Endothelial cell of umbilical vein (primary cell): ENCODE data around the gene NT5DC2. TPM values are rescaled to one million over a fixed set of nuclear protein-coding genes. Genes with fewer than 3 reads are reported as not detected.

Experiments used
- BruUV-seq: library from RNA; stranded (reverse); fragments of 400-500 nt; replicated peaks from 2 replicates; lab custom pipeline; 2021; lab: Mats Ljungman, UMichigan
- CTCF ChIA-PET: fragments of 300-600, 350-600 bp; sonication (Branson Sonifier 250); formaldehyde crosslinking; loops from one replicate; lab custom pipeline; 2021; ENCODE audit warnings: antibody characterized with exemption, inconsistent platforms; lab: Charles Lee
- POLR2A ChIA-PET: fragments of 300-600, 350-600 bp; sonication (Branson Sonifier 250); formaldehyde crosslinking; loops from one replicate; lab custom pipeline; 2021; ENCODE audit warnings: antibody characterized with exemption, inconsistent platforms; lab: Charles Lee
- DNase-seq: peaks from one replicate; pipeline ENCODE4 v3.0.0-alpha.2; 2011; ENCODE audit warnings: low read depth, low spot score
- FAIRE-seq: peaks from 2 replicates; lab custom pipeline; 2011; peaks lifted over from hg19 to GRCh38; lab: Jason Lieb, UNC
- H2AFZ ChIP-seq: 2 replicates; pipeline ENCODE4 v1.6.0; 2012; ENCODE audit warnings: low read depth, low read length, control low read depth, inconsistent platforms
- H3K27ac ChIP-seq: 2 replicates; pipeline ENCODE4 v1.5.1; 2011; ENCODE audit warnings: low read depth, mild to moderate bottlenecking, control low read depth, low read length, moderate library complexity; ENCODE audit not compliant: insufficient read depth
- H3K27me3 ChIP-seq, 2 experiments: 2 replicates each; pipeline versions ENCODE4 v1.6.0 to v1.6.1; 2011; ENCODE audit warnings: low read length in 2 of 2, mixed read lengths in 1 of 2; ENCODE audit not compliant: control insufficient read depth in 2 of 2, insufficient read depth in 2 of 2
- H3K36me3 ChIP-seq, 2 experiments: 2 replicates in 1 of 2; 3 replicates in 1 of 2; pipeline ENCODE4 v1.5.1; 2011; ENCODE audit warnings: low read length in 2 of 2, mild to moderate bottlenecking in 1 of 2, moderate library complexity in 1 of 2; ENCODE audit not compliant: control insufficient read depth in 2 of 2, insufficient read depth in 2 of 2; ENCODE audit errors: extremely low read depth in 1 of 2
- H3K4me1 ChIP-seq: 3 replicates; pipeline ENCODE4 v1.5.1; 2011; ENCODE audit warnings: mild to moderate bottlenecking, low read length; ENCODE audit not compliant: control insufficient read depth, insufficient read depth; ENCODE audit errors: extremely low read depth
- H3K4me2 ChIP-seq: 2 replicates; pipeline ENCODE4 v1.6.1; 2011; ENCODE audit warnings: low read length, control low read depth, mixed read lengths; ENCODE audit not compliant: insufficient read depth
- H3K4me3 ChIP-seq, 3 experiments: fragments of 200-600 bp in 1 of 3; sonication (generic), shearing (Covaris generic) in 1 of 3; replicated peaks in 1 of 3; 2 replicates each; pipeline ENCODE4 v1.5.1; 2011 to 2016; ENCODE audit warnings: control low read depth in 3 of 3, low read length in 3 of 3, mild to moderate bottlenecking in 2 of 3, inconsistent platforms in 1 of 3, low read depth in 1 of 3, moderate library complexity in 1 of 3; ENCODE audit not compliant: insufficient read depth in 1 of 3
- H3K79me2 ChIP-seq: 2 replicates; pipeline ENCODE4 v1.6.0; 2012; ENCODE audit warnings: low read length, inconsistent platforms; ENCODE audit not compliant: control insufficient read depth, insufficient read depth
- H3K9ac ChIP-seq: replicated peaks from 2 replicates; pipeline ENCODE3; 2011; ENCODE audit warnings: low read length, control low read depth; ENCODE audit not compliant: insufficient read depth; ENCODE audit errors: extremely low read depth
- H3K9me1 ChIP-seq: replicated peaks from 3 replicates; pipeline ENCODE4 v1.6.0; 2011; ENCODE audit warnings: mild to moderate bottlenecking, low read length; ENCODE audit not compliant: control insufficient read depth, insufficient read depth; ENCODE audit errors: extremely low read depth
- H3K9me3 ChIP-seq: replicated peaks from 2 replicates; pipeline ENCODE4 v1.5.1; 2012; ENCODE audit warnings: low read length, inconsistent platforms; ENCODE audit not compliant: control insufficient read depth, insufficient read depth
- H4K20me1 ChIP-seq: replicated peaks from 2 replicates; pipeline ENCODE3; 2011; ENCODE audit warnings: mild to moderate bottlenecking, low read length; ENCODE audit not compliant: control insufficient read depth, insufficient read depth; ENCODE audit errors: extremely low read depth
- EZH2 ChIP-seq: IDR thresholded peaks from 2 replicates; pipeline ENCODE4 v1.6.1; 2012; ENCODE audit warnings: borderline replicate concordance, low read depth, mild to moderate bottlenecking, moderate library complexity, low read length, inconsistent platforms; ENCODE audit not compliant: severe bottlenecking
- FOS ChIP-seq: IDR thresholded peaks from 2 replicates; pipeline ENCODE4 v1.6.1; 2011; ENCODE audit warnings: mild to moderate bottlenecking, low read length, moderate library complexity, borderline replicate concordance; ENCODE audit not compliant: insufficient read depth
- GATA2 ChIP-seq: IDR thresholded peaks from 2 replicates; pipeline ENCODE4 v1.7.0; 2011; ENCODE audit warnings: low read depth, mild to moderate bottlenecking, moderate library complexity, mixed read lengths, low read length; ENCODE audit not compliant: insufficient read length, insufficient read depth
- JUN ChIP-seq: IDR thresholded peaks from 2 replicates; pipeline ENCODE4 v1.6.1; 2011; ENCODE audit warnings: borderline replicate concordance, low read depth; ENCODE audit not compliant: insufficient read length, insufficient read depth
- MAX ChIP-seq: IDR thresholded peaks from 2 replicates; pipeline ENCODE4 v1.6.1; 2011; ENCODE audit not compliant: insufficient read depth, insufficient read length
- MYC ChIP-seq: IDR thresholded peaks from one replicate; pipeline ENCODE4 v1.6.1; 2011; ENCODE audit warnings: mild to moderate bottlenecking, low read depth, low read length
- POLR2A ChIP-seq: IDR thresholded peaks from 2 replicates; pipeline ENCODE4 v1.6.1; 2012; ENCODE audit warnings: low read depth, mild to moderate bottlenecking, control low read depth, low read length
- POLR2AphosphoS5 ChIP-seq: IDR thresholded peaks from 2 replicates; pipeline ENCODE4 v1.6.1; 2012; ENCODE audit warnings: low read depth, mild to moderate bottlenecking, control low read depth, low read length, moderate library complexity; ENCODE audit not compliant: insufficient read depth
- dilution Hi-C: fragments of 300-500 bp; cut with MboI; formaldehyde crosslinking; loops from one replicate; pipeline ENCODE4 v1.15.0; 2019; ENCODE audit warnings: low sequenced_read_pairs; ENCODE audit not compliant: extremely low pct_ligation_motif_present
- intact Hi-C: fragments of 100-400 bp; cut with micrococcal nuclease; formaldehyde crosslinking; loops from one replicate; pipeline ENCODE4 v1.10.0; 2022
- polyA plus RNA-seq, 4 experiments: library from polyadenylated mRNA; depleted of rRNA in 3 of 4; stranded (reverse) in 3 of 4; unstranded in 1 of 4; fragments of >200 nt; gene quantifications; 2 replicates each; pipeline versions ENCODE4 v1.2.1 to v1.2.3, GENCODE V29; 2011 to 2012; ENCODE audit warnings: missing spikeins in 1 of 4
- total RNA-seq: library from RNA; stranded (reverse); gene quantifications from 2 replicates; pipeline ENCODE4 v1.2.3, GENCODE V29; 2021
- TF ChIP-seq, protein P1 (sequence below), 2 donors: IDR thresholded peaks; 1 replicate in 1 of 2; 2 replicates in 1 of 2; pipeline ENCODE4 v1.5.1; 2011; ENCODE audit warnings: low read length in 2 of 2, mild to moderate bottlenecking in 2 of 2, moderate library complexity in 2 of 2, control low read depth in 1 of 2, inconsistent platforms in 1 of 2, low read depth in 1 of 2; ENCODE audit not compliant: insufficient read depth in 1 of 2; ENCODE audit errors: extremely low read depth in 1 of 2

NT5DC2 gene
- total and polyA plus RNA-seq, 2 donors (not counting 3 experiments of a cell fraction or from before 2014, with no cell fraction given) = 298 to 402 TPM

- Histone ChIP-seq H3K4me2 (no peak overlapping the region), H3K9me1 (no peaks in the 10 kb centered on the region), H3K9ac (no peak overlapping the region), H3K9me3 (no peaks in the 10 kb centered on the region), H4K20me1 (no peaks in the 10 kb centered on the region), H3K4me3 (no peak overlapping the region), H3K79me2 (peaks cover 34% of the 10 kb centered on the region), H2AFZ (no peak overlapping the region), H3K36me3 (peaks cover 2 to 4% of the 10 kb centered on the region in 2 experiments), H3K27me3 (no peaks in the 10 kb centered on the region), H3K4me1 (peaks cover 22% of the 10 kb centered on the region), H3K27ac (no peak overlapping the region)
- intact Hi-C loops (no loop called here), dilution Hi-C loops (no loop called here)
- no peak for TF ChIP-seq FOS
- TF ChIP-seq EZH2 = no peak
- no peak for TF ChIP-seq MAX
- TF ChIP-seq MYC = no peak
- TF ChIP-seq, protein P1, sequence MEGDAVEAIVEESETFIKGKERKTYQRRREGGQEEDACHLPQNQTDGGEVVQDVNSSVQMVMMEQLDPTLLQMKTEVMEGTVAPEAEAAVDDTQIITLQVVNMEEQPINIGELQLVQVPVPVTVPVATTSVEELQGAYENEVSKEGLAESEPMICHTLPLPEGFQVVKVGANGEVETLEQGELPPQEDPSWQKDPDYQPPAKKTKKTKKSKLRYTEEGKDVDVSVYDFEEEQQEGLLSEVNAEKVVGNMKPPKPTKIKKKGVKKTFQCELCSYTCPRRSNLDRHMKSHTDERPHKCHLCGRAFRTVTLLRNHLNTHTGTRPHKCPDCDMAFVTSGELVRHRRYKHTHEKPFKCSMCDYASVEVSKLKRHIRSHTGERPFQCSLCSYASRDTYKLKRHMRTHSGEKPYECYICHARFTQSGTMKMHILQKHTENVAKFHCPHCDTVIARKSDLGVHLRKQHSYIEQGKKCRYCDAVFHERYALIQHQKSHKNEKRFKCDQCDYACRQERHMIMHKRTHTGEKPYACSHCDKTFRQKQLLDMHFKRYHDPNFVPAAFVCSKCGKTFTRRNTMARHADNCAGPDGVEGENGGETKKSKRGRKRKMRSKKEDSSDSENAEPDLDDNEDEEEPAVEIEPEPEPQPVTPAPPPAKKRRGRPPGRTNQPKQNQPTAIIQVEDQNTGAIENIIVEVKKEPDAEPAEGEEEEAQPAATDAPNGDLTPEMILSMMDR (IDR thresholded peaks at IDR 0.05; ENCODE audit: extremely low read depth in 1 of 2, insufficient read depth in 1 of 2, low read depth in 1 of 2, low read length in 2 of 2) = no peak
- TF ChIP-seq JUN = no peak
- no peak for TF ChIP-seq GATA2
- no peak for TF ChIP-seq POLR2A
- no peak for TF ChIP-seq POLR2AphosphoS5
- FAIRE-seq = no peak
- ChIA-PET POLR2A (no interaction called here), CTCF (no interaction called here)
- DNase-seq = no peak
- BruUV-seq = no TSS peak
Measured at GRCh38 chr3:52541050-52541449, 7.4 kb upstream of the NT5DC2 start.
